OCI-LY1 (cell line): ENCODE results near the gene CDK18.

Experiments used
- EZH2 ChIP-seq: fragments of 200-600 bp; sonication (generic), shearing (Covaris generic); IDR thresholded peaks from 2 replicates; pipeline ENCODE4 v1.8.0; 2017; ENCODE audit warnings: borderline replicate concordance, mixed run types, mild to moderate bottlenecking, antibody characterized with exemption, low read length, moderate library complexity, mixed read lengths
- TF ChIP-seq, protein P1 (sequence below): fragments of 200-600 bp; sonication (generic), shearing (Covaris generic); IDR thresholded peaks from 2 replicates; pipeline ENCODE4 v1.5.1; 2017; ENCODE audit warnings: mild to moderate bottlenecking, antibody characterized with exemption, low read length, moderate library complexity, mixed read lengths

- TF ChIP-seq, protein P1, sequence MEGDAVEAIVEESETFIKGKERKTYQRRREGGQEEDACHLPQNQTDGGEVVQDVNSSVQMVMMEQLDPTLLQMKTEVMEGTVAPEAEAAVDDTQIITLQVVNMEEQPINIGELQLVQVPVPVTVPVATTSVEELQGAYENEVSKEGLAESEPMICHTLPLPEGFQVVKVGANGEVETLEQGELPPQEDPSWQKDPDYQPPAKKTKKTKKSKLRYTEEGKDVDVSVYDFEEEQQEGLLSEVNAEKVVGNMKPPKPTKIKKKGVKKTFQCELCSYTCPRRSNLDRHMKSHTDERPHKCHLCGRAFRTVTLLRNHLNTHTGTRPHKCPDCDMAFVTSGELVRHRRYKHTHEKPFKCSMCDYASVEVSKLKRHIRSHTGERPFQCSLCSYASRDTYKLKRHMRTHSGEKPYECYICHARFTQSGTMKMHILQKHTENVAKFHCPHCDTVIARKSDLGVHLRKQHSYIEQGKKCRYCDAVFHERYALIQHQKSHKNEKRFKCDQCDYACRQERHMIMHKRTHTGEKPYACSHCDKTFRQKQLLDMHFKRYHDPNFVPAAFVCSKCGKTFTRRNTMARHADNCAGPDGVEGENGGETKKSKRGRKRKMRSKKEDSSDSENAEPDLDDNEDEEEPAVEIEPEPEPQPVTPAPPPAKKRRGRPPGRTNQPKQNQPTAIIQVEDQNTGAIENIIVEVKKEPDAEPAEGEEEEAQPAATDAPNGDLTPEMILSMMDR: no peak
- no peak for TF ChIP-seq EZH2
Measured at GRCh38 chr1:205533748-205534443, 29.4 kb downstream of the CDK18 start.
